Activated naive CD4-positive, alpha-beta T cell (primary cell): ENCODE measurements around the gene OLIG2.

Experiments
- DNase-seq, 4 experiments: peaks; one replicate each; lab custom pipeline; 2025; lab: John Stamatoyannopoulos, UW

The OLIG2 gene

DNA sequence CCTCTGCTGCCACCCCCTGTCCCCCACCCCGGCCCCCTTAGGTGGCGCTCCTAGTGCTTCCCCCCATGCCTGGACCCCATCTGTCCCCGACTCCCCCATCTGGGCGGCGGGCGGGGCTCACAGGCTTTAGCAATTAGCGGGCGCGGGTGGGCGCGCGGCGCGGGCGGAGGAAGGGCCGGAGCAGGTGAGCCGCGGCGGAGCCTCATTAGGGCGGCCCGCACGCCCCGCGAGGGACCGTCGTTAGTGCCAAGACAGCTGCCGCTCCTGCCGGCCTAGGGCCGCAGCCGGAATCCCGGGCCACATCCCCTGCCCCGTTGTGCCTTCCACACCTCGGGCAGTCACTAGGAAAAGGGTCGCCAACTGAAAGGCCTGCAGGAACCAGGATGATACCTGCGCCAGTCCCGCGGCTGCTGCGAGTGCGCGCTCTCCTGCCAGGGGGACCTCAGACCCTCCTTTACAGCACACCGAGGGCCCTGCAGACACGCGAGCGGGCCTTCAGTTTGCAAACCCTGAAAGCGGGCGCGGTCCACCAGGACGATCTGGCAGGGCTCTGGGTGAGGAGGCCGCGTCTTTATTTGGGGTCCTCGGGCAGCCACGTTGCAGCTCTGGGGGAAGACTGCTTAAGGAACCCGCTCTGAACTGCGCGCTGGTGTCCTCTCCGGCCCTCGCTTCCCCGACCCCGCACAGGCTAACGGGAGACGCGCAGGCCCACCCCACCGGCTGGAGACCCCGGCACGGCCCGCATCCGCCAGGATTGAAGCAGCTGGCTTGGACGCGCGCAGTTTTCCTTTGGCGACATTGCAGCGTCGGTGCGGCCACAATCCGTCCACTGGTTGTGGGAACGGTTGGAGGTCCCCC is 7.6 kb downstream of the OLIG2 start:
- DNase-seq = no peak

DNA sequence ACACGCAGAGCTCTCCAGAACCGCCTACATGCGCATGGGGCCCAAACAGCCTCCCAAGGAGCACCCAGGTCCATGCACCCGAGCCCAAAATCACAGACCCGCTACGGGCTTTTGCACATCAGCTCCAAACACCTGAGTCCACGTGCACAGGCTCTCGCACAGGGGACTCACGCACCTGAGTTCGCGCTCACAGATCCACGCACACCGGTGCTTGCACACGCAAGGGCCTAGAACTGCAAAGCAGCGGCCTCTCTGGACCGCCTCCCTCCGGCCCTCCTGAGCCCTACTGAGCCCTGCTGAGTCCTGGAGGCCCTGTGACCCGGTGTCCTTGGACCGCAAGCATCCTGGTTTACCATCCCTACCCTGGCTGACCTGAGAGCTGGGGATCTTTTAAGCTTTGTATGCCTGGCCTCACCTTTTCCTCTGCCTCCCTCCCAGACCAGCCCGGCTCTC is 8.3 kb downstream of the OLIG2 start:
- no peak for DNase-seq

DNA sequence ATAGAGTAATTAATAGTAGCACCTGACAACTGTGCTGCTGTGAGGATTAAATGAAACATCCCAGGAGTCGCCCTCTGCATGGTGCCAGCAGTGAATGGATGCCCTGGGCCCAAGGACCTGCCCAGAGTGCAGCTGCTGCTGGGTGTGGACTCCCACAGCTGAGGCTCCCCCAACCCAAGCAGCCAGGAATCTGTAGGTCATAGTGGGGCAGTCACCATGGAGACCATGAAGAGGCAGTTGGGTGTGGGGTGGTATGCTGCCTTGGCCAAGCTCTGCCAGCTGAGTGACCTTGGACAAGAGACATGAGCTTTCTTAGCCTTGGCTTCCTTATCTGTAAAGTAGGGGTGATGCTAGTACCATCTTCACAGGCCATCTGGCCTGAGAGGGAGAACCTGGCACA is 9.4 kb downstream of the OLIG2 start:
- DNase-seq = no peak

DNA sequence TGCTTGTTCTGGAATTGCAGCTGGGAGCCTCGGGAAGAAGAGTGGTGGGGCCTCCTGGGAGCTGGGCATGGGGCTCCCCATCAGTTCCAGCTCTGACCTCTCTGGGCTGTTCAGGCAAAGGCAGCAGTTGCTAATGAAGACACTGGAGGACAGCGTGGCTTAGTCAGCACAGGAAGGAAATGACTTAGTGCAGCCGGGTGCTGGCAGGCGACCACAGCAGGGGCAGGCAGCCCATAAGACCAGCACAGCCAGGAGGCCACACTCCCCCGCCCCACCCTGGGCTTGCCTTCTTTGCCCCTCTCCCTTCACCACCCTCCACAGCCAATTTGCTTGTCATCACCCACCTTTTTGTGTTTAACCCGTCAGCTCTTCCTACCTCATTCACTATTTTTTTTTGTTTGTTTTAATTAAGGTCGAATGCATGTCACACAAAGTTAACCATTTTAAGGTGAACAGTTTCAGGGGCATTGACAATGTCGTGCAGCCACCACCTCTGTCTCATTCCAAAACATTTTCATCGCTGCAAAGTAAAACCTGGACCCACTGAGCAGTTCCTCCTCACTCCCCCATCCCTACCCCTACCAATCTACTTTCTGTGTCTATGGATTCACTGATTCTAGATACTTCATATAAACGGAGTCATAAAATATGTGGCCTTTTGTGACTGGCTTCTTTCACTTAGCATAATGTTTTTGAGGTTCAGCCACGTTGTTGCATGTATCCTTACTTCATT is 10.9 kb downstream of the OLIG2 start:
- DNase-seq = peak in 1 of 4 experiments; percentile 12

DNA sequence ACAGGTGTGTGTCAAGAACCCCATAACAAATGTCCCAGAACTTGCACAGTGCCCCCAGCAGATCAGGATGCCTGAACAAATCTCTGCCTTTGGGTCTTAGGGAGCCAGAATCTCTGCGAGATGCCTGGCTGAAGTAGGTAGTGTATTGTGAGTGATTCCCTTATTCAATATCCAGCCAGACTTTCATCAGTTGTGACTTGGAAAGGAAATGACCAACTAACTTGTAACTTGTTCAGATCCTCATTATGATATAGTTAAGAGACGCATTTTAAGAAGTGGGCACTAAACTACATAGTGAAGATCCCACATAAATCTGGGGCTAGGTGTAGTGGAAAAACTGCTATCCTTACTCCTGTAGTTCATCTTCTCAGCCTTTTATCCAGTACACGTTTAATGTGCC is 11.8 kb downstream of the OLIG2 start:
- no peak for DNase-seq

DNA sequence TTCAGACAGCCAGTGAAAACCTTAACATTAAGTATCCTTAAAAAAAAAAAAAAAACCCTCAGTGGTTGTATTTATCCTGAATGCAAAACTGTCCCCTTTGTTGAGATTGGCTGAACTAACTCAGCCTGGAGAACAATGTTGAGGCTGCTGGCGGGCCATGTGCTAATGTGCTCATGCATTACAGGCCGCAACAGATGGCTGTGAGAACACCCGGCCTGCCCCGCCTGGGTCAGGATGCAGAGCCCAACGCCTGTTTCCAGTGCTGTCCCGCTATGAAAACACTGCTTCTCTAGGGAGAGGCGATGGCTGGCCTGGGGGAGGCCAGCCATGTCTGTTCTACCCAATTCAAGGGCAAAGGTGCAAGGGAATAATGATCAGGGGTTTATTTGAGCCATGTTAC is 13.8 kb downstream of the OLIG2 start:
- DNase-seq = no peak

DNA sequence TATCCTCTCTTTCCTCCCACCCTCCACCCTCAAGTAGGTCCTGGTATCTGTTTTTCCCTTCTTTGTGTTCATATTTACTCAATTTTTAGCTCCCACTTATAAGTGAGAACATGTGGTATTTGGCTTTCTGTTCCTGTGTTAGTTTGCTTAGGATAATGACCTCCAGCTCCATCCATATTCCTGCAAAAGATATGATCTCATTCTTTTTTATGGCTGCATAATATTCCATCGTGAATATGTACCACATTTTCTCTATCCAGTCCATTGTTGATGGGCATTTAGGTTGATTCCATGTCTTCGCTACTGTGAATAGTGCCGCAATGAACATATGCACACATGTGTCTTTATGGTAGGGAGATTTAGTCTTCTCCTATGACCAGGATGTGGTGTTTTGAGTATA is 14.5 kb downstream of the OLIG2 start:
- no peak for DNase-seq

DNA sequence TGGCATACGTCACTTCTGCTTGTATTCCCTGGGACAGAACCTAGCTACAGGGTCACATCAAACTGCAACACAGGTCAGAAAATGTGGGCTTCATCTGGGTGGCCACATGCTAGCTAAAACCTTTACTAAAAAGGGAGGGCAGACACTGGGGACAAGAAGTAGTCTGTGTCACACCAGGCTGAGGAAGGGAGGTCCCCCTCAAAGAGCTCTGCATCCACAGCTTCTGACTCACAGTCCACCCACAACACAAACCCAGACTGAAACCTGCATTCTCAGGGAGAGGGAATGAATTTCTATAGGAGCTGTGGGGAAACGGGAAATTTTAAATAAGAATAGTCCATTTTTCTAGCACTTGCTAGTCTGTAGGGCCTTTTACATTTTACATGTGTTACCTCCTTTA is 16.2 kb downstream of the OLIG2 start:
- DNase-seq = no peak

DNA sequence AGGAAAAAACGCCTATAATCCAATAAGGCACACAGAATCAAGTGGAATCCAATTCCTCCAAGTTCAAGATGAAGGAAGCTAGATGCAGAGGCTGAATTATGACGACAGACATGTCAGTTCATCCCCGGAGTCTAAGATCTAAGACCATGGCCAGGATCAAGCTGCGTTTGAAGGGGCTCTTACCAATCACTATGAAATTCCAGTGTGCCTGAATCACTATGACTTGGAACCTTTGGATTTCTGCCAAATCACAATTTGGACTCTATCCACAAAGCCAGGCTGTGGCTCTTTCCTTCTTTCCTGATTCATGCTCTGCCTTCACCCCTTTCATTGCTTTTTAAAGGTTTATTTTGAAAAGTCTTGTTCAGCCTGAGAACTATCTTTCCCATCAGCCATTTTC is 17.1 kb downstream of the OLIG2 start:
- DNase-seq = no peak

DNA sequence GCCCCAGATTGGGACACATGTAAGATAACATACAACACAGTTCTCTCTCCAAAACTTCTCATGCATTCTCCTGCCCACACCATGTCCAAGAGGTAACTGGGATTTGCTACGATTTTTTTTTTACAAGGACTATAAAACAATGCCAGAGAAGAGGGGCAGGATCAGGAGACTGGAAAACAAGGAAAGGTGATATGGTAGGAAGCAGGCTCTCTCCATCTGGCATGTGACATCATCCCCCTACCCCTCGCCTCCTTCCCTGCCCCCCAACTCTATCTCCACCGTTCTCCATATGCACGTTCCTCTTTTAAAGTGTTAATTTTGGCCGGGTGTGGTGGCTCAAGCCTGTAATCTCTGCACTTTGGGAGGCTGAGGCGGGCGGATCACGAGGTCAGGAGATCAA is 20.7 kb downstream of the OLIG2 start:
- DNase-seq = no peak

DNA sequence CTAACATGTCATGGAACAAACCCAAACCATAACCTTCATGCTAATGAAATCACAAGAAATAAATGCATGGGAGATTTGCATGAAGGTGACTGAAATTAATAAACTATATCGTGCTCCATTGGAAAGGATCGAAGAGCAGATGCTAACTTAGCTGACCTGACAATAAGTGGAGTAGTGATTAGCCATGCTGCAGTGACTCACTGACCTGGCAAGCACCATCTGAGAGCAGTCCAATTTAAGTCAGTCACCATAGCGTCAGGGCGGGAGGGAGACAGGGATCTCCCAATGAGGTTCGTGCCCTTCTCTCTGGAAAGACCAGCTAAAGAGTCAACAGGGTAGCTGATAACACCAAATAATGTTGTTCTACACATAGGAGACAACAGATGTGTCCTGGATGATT is 21.5 kb downstream of the OLIG2 start:
- no peak for DNase-seq

DNA sequence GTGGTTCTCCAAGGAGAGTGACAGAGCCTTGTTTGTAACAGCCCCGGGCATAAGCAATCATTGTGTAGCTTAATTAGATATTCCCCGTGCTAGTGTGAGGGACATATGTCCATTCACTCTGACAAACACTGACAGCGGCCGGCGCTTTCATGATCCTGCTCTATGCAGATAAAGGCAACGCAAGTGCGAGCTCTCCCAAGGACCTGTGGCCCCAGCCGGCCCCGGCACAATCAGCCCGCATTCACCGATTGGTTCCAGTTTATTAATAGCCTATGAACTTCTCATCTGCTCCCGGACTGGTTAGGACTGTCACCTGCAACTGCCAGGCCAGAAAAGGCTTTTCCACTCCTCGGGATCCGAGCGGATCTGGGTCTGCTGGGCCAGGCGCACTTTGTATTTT is 26.2 kb downstream of the OLIG2 start:
- DNase-seq = no peak

DNA sequence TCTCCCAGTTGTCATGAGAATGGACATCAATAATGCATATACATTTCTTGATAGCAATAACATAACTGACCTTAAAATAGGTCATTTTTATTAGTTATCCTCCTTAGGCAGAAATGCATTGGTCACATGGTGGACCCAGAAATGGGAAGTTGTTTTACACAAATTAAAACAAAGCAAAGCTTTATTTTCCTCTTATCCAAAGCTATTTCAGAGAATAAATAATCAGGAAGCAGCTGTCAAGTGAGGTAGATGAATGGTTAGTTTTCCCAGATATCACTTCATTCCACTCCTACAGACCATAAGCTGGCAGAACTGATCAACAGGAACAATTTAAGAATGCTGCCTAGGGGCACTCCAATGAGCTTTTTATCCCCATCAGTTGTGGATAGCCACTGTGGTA is 28.2 kb downstream of the OLIG2 start:
- no peak for DNase-seq

DNA sequence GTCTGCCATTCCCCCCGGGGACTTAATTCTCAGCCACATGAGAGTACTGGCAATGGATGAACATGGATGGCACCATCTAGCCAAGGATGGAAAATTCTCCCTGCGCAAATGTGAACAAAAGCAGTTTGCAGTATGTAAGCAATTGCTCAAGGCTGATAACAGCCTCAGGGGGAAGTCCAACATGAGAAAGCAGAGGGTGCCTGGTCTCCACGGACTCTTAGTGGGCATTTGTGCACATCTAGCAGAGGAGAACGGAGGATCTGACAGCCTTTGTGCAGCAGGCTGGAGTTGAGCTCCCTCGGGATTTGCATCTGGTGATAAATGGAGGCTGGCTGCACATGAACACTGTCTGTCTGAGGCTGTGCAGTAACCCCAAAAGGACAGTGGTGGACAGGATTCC is 30.3 kb downstream of the OLIG2 start:
- no peak for DNase-seq

DNA sequence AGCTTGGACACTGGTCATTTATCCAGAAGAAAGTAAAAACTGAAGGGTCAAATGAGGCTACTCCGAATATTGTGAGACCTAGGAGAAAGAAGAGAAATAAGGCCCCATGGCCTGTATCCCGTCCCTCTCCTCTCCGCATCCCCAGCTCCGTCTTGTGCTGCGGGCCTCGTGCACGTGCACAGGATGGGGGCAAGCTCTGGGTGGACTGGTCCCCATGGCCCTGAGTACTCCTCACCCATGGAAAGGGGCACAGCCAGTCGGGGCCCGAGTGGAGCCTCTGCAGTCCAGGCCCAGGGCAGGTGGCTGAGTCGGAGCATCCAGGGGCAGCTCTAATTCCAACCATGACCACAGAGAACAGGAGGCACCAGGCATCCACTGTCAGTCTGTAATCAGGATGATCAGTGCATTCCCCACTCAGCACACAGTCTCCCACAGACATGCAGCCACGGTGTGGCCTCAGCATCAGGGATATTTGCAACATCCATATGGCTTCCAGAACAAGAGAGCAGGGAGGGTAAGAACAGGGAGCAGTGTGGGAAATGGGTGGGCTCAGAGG is 31.7 kb downstream of the OLIG2 start:
- no peak for DNase-seq

DNA sequence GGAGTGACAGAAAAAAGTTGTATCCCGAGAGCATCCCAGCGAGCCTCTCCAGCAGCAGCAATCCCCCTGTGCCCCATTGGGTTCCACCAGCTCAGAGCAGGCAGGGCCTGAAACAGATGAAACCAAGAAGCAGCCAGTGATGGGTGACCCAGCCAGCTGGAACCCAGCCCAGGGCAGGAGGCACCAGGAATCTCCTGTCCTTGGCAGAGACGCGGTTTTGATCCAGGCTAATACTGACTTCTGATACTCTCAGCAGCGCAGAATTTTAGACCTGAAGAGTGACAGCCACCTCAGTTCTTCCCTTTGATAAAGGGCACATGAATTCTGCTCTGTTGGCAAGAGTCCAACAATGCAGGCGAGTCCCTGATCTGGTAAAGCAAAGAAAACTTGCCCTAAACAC is 32.8 kb downstream of the OLIG2 start:
- DNase-seq = no peak

DNA sequence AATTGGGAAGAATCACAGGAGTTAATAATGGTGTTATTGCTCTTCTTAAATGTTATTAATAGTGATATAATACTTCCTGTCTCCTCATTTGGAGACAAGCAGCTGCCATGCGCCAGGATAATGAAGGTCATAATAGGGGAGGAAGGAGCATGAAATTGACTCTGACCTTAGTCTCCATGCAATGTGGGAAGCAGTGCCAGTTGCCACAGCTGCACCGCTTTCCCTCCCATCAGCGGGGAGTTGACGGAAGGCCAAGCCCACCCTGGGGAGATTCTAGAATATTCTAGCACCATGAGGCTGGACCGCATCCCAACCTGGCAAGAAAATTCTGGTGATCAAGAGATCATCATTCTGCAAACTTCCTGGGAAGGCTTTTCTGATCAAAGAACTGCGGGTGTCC is 33.2 kb downstream of the OLIG2 start:
- no peak for DNase-seq

DNA sequence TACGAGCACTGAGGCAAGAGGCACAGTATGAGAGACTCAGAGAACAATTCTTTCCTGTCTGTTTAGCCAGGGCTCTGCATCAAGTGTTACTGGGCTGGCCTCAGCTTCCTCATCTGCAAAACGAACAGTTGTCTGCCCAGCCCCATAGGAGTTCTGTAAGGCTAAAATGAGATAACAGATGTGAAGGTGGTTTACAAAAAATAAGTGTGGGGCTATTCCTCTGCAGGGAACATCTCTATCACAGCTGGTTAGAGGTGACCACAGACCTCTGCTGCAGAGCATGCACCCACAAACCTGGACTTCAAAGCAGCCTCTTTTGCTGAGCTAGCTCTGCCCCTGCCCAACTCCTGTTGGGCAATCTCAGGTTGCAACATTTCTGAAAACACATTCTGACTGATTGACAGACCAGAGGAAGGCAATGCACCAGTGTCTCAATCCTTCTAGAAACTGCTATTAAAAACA is 33.7 kb downstream of the OLIG2 start:
- DNase-seq = no peak

DNA sequence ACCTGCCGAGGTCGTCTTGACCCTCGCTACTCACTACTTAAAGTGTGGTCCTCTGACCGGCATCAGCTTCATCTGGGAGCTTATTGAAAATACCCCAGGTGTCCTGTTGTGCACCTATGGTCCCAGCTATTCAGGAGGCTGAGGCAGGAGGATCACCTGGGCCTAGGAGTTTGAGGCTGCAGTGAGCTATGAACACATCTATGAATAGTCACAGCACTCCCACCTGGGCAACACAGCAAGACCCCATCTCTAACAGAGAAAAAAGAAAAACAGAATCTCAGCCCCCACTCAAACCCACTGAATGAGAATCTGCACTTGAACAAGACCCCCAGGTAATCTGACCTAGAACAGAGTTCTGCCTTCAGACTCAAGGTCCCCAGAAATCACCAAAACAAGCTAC is 35.5 kb downstream of the OLIG2 start:
- no peak for DNase-seq

DNA sequence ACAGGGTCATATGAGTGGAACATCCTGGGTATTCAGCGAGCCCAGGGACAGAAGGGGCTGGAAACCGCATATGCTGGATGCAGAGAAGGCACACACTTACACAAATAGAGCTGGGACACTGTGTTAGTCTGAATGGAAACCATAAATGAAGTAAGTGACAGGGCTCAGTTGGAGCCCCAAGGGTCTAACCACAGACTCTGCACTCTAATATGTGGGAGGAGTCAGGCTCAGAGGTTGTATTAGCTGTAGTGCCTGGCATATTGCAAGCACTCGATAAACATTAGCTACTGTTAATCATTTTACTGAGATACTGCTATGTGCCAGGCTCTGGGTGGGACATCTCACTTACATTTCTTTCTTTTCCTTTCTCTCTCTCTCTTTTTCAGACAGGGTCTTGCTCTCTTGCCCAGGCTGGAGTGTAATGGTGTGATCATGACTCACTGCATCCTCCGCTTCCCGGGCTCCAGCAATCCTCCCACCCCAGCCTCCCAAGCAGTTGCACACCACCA is 37.7 kb downstream of the OLIG2 start:
- no peak for DNase-seq

DNA sequence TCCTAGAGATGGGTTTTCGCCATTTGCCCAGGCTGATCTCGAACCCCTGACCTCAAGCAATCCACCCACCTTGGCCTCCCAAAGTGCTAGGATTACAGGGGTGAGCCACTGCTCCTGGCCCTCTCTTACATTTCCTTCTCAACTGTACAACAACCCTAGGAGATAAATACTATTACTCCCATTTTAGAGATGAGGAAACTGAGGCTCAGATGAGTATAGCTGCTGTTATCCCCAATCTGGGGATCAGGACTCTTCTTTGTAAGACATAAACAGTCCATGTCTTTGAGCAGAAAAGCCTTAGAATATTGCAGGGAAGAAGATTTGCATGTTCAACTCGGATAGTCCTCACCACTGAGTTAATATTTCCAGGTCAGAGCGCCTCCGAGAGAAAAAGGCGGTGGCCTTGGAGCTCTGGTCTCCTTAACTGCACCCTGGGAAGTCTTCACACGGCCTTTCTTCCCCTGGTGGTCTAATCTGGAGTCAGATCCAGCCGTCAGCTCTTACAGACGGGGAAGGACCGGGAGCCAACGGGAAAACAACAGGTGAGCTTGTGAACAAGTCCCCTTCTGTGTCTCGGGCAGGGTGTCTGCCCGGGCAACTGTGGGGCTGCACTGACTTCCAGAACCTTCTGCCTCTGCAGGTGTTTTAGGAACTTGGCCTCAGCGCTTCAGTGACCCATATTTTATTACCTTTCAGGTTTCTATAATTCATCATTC is 38.3 kb downstream of the OLIG2 start:
- no peak for DNase-seq
